ENCODE measurements around the gene GIMAP8.
"Not testable (repeated sequence)": the region's sequence is repeated elsewhere in the genome, so short reads cannot be mapped to it uniquely, and the experiment has no call there.

Gene GIMAP8

DNA sequence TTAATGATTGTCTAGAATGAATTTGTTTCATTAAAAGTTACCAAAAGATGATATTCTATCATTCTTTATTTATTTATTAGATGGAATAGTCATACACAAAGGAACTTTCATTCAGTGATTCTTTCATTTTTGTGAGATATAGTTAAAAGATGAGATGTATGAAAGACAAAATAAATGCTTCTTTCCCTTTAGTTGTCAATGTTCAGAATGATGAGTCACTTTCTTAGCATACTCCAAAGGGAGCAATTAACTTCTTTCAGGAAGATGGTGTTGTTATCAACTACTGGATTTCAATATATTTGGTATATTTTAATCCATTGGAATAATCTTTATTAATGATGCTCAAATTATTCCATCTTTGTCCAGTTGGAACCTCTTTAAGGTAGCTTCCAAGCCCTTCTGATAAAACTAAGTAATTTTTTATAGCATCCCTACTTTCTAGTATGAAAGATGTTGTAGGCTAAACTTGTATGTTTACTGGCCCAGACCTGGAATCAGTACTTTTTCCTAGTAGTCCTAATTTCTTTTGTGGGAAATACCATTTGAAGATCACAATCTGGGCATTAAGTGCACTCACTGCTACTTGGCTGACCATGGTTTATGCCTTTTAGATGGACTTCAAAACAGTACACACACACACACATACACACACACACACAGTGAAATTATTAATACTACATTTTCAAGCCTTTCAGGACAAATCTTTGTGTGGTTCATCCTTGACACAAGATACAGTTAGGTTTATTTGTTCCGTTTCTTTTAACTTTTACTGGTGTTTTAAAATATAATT lies 66.7 kb downstream of the GIMAP8 start:
- DNase-seq = no peak

DNA sequence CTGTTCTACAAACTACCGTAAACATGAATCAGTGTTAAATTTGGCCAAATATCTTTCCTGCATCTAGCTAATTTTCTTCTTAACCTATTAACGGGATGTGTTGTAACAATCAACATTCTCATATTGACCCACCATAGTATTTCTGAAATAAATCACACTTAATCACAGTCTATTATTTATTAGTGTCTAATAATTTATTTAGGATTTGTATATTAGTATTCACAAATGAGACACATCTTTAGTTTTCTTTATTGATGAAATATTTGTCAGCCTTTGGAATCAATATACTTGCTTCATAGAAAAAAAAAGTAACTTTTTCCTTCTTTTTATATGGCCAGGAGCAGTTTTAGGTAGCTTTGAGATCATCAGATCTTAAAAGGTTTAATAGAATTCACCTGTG lies 68.9 kb downstream of the GIMAP8 start:
- DNase-seq = no peak

DNA sequence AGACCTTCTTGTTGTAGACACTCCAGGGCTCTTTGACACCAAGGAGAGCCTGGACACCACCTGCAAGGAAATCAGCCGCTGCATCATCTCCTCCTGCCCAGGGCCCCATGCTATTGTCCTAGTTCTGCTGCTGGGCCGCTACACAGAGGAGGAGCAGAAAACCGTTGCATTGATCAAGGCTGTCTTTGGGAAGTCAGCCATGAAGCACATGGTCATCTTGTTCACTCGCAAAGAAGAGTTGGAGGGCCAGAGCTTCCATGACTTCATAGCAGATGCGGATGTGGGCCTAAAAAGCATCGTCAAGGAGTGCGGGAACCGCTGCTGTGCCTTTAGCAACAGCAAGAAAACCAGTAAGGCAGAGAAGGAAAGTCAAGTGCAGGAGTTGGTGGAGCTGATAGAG lies 69.7 kb downstream of the GIMAP8 start:
- DNase-seq = peak; percentile 22

DNA sequence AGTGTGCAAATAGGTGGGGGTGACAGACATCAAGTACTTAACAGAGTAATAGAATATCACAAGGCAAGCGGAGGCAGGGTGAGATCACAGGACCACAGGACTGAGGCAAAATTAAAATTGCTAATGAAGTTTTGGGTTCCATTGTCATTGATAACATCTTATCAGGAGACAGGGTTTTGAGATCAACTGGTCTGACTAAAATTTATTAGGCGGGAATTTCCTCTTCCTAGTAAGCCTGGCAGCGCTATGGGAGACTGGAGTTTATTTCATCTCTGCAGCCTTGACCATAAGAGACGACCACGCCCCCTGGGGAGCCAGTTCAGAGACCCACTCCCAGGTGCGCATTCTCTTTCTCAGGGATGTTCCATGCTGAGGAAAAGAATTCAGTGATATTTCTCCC lies 72.5 kb downstream of the GIMAP8 start:
- not testable (repeated sequence) for DNase-seq

DNA sequence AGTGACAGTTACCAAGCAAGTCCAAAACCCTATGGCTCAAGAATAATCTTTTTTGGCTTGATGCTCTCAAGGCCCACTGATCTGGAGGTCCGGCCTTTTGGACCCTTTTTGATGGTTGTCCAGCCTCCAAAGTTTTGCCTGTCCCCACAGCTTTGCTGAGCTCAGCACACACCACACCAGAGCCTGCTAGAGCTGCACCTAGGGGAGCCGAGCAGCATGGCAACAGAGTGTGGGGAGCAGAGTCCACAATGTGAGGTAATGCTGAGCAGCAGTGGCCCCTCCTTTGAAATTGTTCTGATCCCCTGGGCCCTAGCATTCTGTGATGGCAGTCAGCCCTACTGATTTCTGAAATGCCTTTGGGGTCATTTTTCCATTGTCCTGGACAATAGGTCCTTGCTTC lies 73.6 kb downstream of the GIMAP8 start:
- no peak for DNase-seq
